SW480 (cell line): Measurements from ENCODE around the gene RAPSN.

Experiments
- DNase-seq: peaks from one replicate; pipeline ENCODE4 v3.0.0-alpha.2; 2016; ENCODE audit warnings: low spot score

The RAPSN gene

GRCh38 chr11:47466201-47466600, 17.3 kb upstream of the RAPSN start:
- no peak for DNase-seq

- DNase-seq: peak; percentile 87
Observed at GRCh38 chr11:47464483-47464882, 15.5 kb upstream of the RAPSN start.

GRCh38 chr11:47461876-47462275, 12.9 kb upstream of the RAPSN start:
- DNase-seq: no peak

- DNase-seq: no peak
Observed at GRCh38 chr11:47460571-47461235, 11.8 kb upstream of the RAPSN start.

GRCh38 chr11:47454258-47454671, 5.3 kb upstream of the RAPSN start:
- DNase-seq: peak; percentile 80

- no peak for DNase-seq
Observed at GRCh38 chr11:47453365-47453764, 4.4 kb upstream of the RAPSN start.

- no peak for DNase-seq
Observed at GRCh38 chr11:47451990-47452389, 3.1 kb upstream of the RAPSN start.

GRCh38 chr11:47451436-47451835, 2.5 kb upstream of the RAPSN start:
- DNase-seq: no peak

- no peak for DNase-seq
Observed at GRCh38 chr11:47449541-47449940, 605 bp upstream of the RAPSN start.

- DNase-seq: no peak
Observed at GRCh38 chr11:47447906-47448305, 1.0 kb downstream of the RAPSN start.

GRCh38 chr11:47446833-47447232, 2.1 kb downstream of the RAPSN start:
- no peak for DNase-seq

GRCh38 chr11:47445840-47446239, 3.1 kb downstream of the RAPSN start:
- DNase-seq: no peak

- DNase-seq: no peak
Observed at GRCh38 chr11:47443817-47444216, 5.1 kb downstream of the RAPSN start.

- peak; percentile 28 for DNase-seq
Observed at GRCh38 chr11:47443028-47443700, 5.8 kb downstream of the RAPSN start.

- DNase-seq: no peak
Observed at GRCh38 chr11:47442514-47442913, 6.4 kb downstream of the RAPSN start.

GRCh38 chr11:47441421-47441820, 7.5 kb downstream of the RAPSN start:
- DNase-seq: no peak

GRCh38 chr11:47440054-47440476, 8.9 kb downstream of the RAPSN start:
- DNase-seq: no peak

- no peak for DNase-seq
Observed at GRCh38 chr11:47438721-47439120, 10.2 kb downstream of the RAPSN start.

- no peak for DNase-seq
Observed at GRCh38 chr11:47437746-47438418, 11.1 kb downstream of the RAPSN start.

GRCh38 chr11:47437218-47437745, 11.7 kb downstream of the RAPSN start:
- no peak for DNase-seq

GRCh38 chr11:47436726-47437125, 12.2 kb downstream of the RAPSN start:
- no peak for DNase-seq

GRCh38 chr11:47435687-47436086, 13.2 kb downstream of the RAPSN start:
- no peak for DNase-seq
